HUES6 (cell line): ENCODE results near the gene SLC25A33.
"Not testable (repeated sequence)": the region's sequence is repeated elsewhere in the genome, so short reads cannot be mapped to it uniquely, and the experiment has no call there.

ENCODE experiments used
- H3K27ac ChIP-seq: 2 replicates; pipeline ENCODE4 v1.7.0; 2013; ENCODE audit warnings: low read depth, mild to moderate bottlenecking, low read length, inconsistent platforms
- H3K27me3 ChIP-seq: 2 replicates; pipeline ENCODE4 v1.6.1; 2013; ENCODE audit warnings: low read length; ENCODE audit not compliant: control insufficient read depth, insufficient read depth
- H3K36me3 ChIP-seq: 2 replicates; pipeline ENCODE4 v1.6.1; 2013; ENCODE audit warnings: low read length; ENCODE audit not compliant: control insufficient read depth, insufficient read depth
- H3K4me1 ChIP-seq: 2 replicates; pipeline ENCODE4 v1.6.1; 2013; ENCODE audit warnings: low read length; ENCODE audit not compliant: control insufficient read depth, insufficient read depth
- H3K4me3 ChIP-seq: 2 replicates; pipeline ENCODE4 v1.5.1; 2013; ENCODE audit warnings: low read depth, low read length
- H3K9ac ChIP-seq: one replicate; pipeline ENCODE4 v1.6.1; 2013; ENCODE audit warnings: mild to moderate bottlenecking, low read length
- H3K9me3 ChIP-seq: 2 replicates; pipeline ENCODE4 v1.6.1; 2013; ENCODE audit warnings: low read depth, low read length; ENCODE audit not compliant: control insufficient read depth, insufficient read depth

The SLC25A33 gene

GRCh38 chr1:9542430-9542829 is 3.2 kb downstream of the SLC25A33 start:
- H3K9ac ChIP-seq: no peak overlapping the region
- no peaks in the 10 kb centered on the region; the same call in 1 of the 2 replicates for H3K36me3 ChIP-seq
- H3K4me1 ChIP-seq: peaks cover 18% of the 10 kb centered on the region
- H3K27me3 ChIP-seq: peaks cover 4% of the 10 kb centered on the region; the same call in 1 of the 2 replicates
- no peak overlapping the region for H3K27ac ChIP-seq
- H3K4me3 ChIP-seq: no peak overlapping the region
- H3K9me3 ChIP-seq: no peaks in the 10 kb centered on the region

GRCh38 chr1:9544926-9545325 is 5.7 kb downstream of the SLC25A33 start:
- H3K27me3 ChIP-seq: peaks cover 4% of the 10 kb centered on the region; the same call in 1 of the 2 replicates
- H3K36me3 ChIP-seq: no peaks in the 10 kb centered on the region; the same call in 1 of the 2 replicates
- 0 out of 2 replicates have a peak, but pooled peaks cover 5% of the 10 kb centered on the region for H3K4me1 ChIP-seq
- no peak overlapping the region for H3K4me3 ChIP-seq
- H3K9me3 ChIP-seq: no peaks in the 10 kb centered on the region
- H3K27ac ChIP-seq: no peak overlapping the region
- no peak overlapping the region for H3K9ac ChIP-seq

GRCh38 chr1:9549955-9550546 is 10.8 kb downstream of the SLC25A33 start:
- no peak overlapping the region for H3K4me3 ChIP-seq
- no peak overlapping the region for H3K9ac ChIP-seq
- no peak overlapping the region for H3K27ac ChIP-seq
- no peaks in the 10 kb centered on the region for H3K9me3 ChIP-seq
- no peaks in the 10 kb centered on the region for H3K27me3 ChIP-seq
- H3K4me1 ChIP-seq: no peaks in the 10 kb centered on the region
- H3K36me3 ChIP-seq: peaks cover 11% of the 10 kb centered on the region

GRCh38 chr1:9551984-9552383 is 12.7 kb downstream of the SLC25A33 start:
- Histone ChIP-seq H3K27me3 (no peaks in the 10 kb centered on the region), H3K36me3 (peaks cover 26% of the 10 kb centered on the region), H3K9ac (no peak overlapping the region), H3K4me3 (no peak overlapping the region), H3K4me1 (no peaks in the 10 kb centered on the region), H3K27ac (no peak overlapping the region), H3K9me3 (no peaks in the 10 kb centered on the region)

GRCh38 chr1:9553736-9554144 is 14.5 kb downstream of the SLC25A33 start:
- H3K4me1 ChIP-seq: peaks cover 4% of the 10 kb centered on the region; the same call in 1 of the 2 replicates
- H3K4me3 ChIP-seq: no peak overlapping the region
- no peak overlapping the region for H3K27ac ChIP-seq
- H3K27me3 ChIP-seq: peaks cover 16% of the 10 kb centered on the region; the same call in 1 of the 2 replicates
- no peak overlapping the region for H3K9ac ChIP-seq
- peaks cover 42% of the 10 kb centered on the region for H3K36me3 ChIP-seq
- H3K9me3 ChIP-seq: no peaks in the 10 kb centered on the region

GRCh38 chr1:9555942-9556341 is 16.7 kb downstream of the SLC25A33 start:
- H3K36me3 ChIP-seq: peaks cover 47% of the 10 kb centered on the region
- no peak overlapping the region for H3K4me3 ChIP-seq
- H3K9me3 ChIP-seq: no peaks in the 10 kb centered on the region
- H3K27me3 ChIP-seq: peaks cover 21% of the 10 kb centered on the region; the same call in 1 of the 2 replicates
- H3K27ac ChIP-seq: no peak overlapping the region
- peaks cover 14% of the 10 kb centered on the region; the same call in 1 of the 2 replicates for H3K4me1 ChIP-seq
- H3K9ac ChIP-seq: no peak overlapping the region

- H3K4me1 ChIP-seq: peaks cover 14% of the 10 kb centered on the region; the same call in 1 of the 2 replicates
- H3K9ac ChIP-seq: no peak overlapping the region
- no peaks in the 10 kb centered on the region for H3K9me3 ChIP-seq
- H3K27ac ChIP-seq: no peak overlapping the region
- peaks cover 51% of the 10 kb centered on the region for H3K36me3 ChIP-seq
- H3K27me3 ChIP-seq: peaks cover 23% of the 10 kb centered on the region; the same call in 1 of the 2 replicates
- no peak overlapping the region for H3K4me3 ChIP-seq
These were observed 18.4 kb downstream of the SLC25A33 start for GRCh38 chr1:9557624-9558023.

GRCh38 chr1:9558271-9558945 is 19.1 kb downstream of the SLC25A33 start:
- Histone ChIP-seq H3K9me3 (no peaks in the 10 kb centered on the region), H3K4me1 (peaks cover 14% of the 10 kb centered on the region; the same call in 1 of the 2 replicates), H3K27me3 (peaks cover 23% of the 10 kb centered on the region; the same call in 1 of the 2 replicates), H3K4me3 (no peak overlapping the region), H3K9ac (no peak overlapping the region), H3K36me3 (peaks cover 50% of the 10 kb centered on the region), H3K27ac (no peak overlapping the region)

- peaks cover 5% of the 10 kb centered on the region; the same call in 1 of the 2 replicates for H3K9me3 ChIP-seq
- peaks cover 50% of the 10 kb centered on the region for H3K36me3 ChIP-seq
- no peak overlapping the region for H3K9ac ChIP-seq
- no peak overlapping the region for H3K27ac ChIP-seq
- H3K27me3 ChIP-seq: peaks cover 23% of the 10 kb centered on the region; the same call in 1 of the 2 replicates
- H3K4me3 ChIP-seq: no peak overlapping the region
- H3K4me1 ChIP-seq: peaks cover 14% of the 10 kb centered on the region; the same call in 1 of the 2 replicates
These were observed 19.8 kb downstream of the SLC25A33 start for GRCh38 chr1:9558946-9559545.

GRCh38 chr1:9559673-9560072 is 20.4 kb downstream of the SLC25A33 start:
- Histone ChIP-seq H3K27me3 (peaks cover 23% of the 10 kb centered on the region; the same call in 1 of the 2 replicates), H3K9me3 (peaks cover 6% of the 10 kb centered on the region; the same call in 1 of the 2 replicates), H3K4me3 (no peak overlapping the region), H3K4me1 (peaks cover 14% of the 10 kb centered on the region; the same call in 1 of the 2 replicates), H3K36me3 (peaks cover 51% of the 10 kb centered on the region), H3K9ac (no peak overlapping the region), H3K27ac (no peak overlapping the region)

GRCh38 chr1:9560090-9560489 is 20.8 kb downstream of the SLC25A33 start:
- H3K9me3 ChIP-seq, H3K4me3 ChIP-seq, H3K27ac ChIP-seq, H3K9ac ChIP-seq: not testable (repeated sequence)
- Histone ChIP-seq H3K36me3 (peaks cover 49% of the 10 kb centered on the region), H3K4me1 (peaks cover 14% of the 10 kb centered on the region; the same call in 1 of the 2 replicates), H3K27me3 (peaks cover 23% of the 10 kb centered on the region; the same call in 1 of the 2 replicates)
